ENCODE results near the gene PIPOX.

The PIPOX gene

GRCh38 chr17:29038085-29038795 is 4.7 kb upstream of the PIPOX start:
- H3K4me3 ChIP-seq (replicated peaks in 1 of 2; ENCODE audit: low read depth in 2 of 2, low read length in 2 of 2): no peak overlapping the region
- DNase-seq (ENCODE audit: low read depth in 2 of 2): no peak
- TF ChIP-seq CTCF (IDR thresholded peaks at IDR 0.05; ENCODE audit: low read depth, low read length): no peak

- DNase-seq (ENCODE audit: low read depth in 2 of 2): peak; percentile 78 to 93
These were observed 3.0 kb upstream of the PIPOX start for GRCh38 chr17:29039764-29040598.

GRCh38 chr17:29041091-29041490 is 1.9 kb upstream of the PIPOX start:
- DNase-seq (ENCODE audit: low read depth in 2 of 2): no peak
- no peak overlapping the region for H3K4me3 ChIP-seq (replicated peaks in 1 of 2; ENCODE audit: low read depth in 2 of 2, low read length in 2 of 2)
- TF ChIP-seq CTCF (IDR thresholded peaks at IDR 0.05; ENCODE audit: low read depth, low read length): no peak

More at GRCh38 chr17:29039764-29040598, 3.0 kb upstream of the PIPOX start:
- H3K4me3 ChIP-seq (replicated peaks in 1 of 2; ENCODE audit: low read depth in 2 of 2, low read length in 2 of 2): no peak overlapping the region
- TF ChIP-seq CTCF (IDR thresholded peaks at IDR 0.05; ENCODE audit: low read depth, low read length): no peak

- DNase-seq (ENCODE audit: low read depth in 2 of 2): no peak
- no peak overlapping the region for H3K4me3 ChIP-seq (replicated peaks in 1 of 2; ENCODE audit: low read depth in 2 of 2, low read length in 2 of 2)
- no peak for TF ChIP-seq CTCF (IDR thresholded peaks at IDR 0.05; ENCODE audit: low read depth, low read length)
These were observed 1.4 kb upstream of the PIPOX start for GRCh38 chr17:29041571-29041970.

- no peak overlapping the region for H3K4me3 ChIP-seq (replicated peaks in 1 of 2; ENCODE audit: low read depth in 2 of 2, low read length in 2 of 2)
- DNase-seq (ENCODE audit: low read depth in 2 of 2): no peak
- no peak for TF ChIP-seq CTCF (IDR thresholded peaks at IDR 0.05; ENCODE audit: low read depth, low read length)
These were observed 789 bp upstream of the PIPOX start for GRCh38 chr17:29042026-29042678.

GRCh38 chr17:29043539-29044145 is 701 bp downstream of the PIPOX start:
- no peak overlapping the region for H3K4me3 ChIP-seq (replicated peaks in 1 of 2; ENCODE audit: low read depth in 2 of 2, low read length in 2 of 2)
- TF ChIP-seq CTCF (IDR thresholded peaks at IDR 0.05; ENCODE audit: low read depth, low read length): no peak
- DNase-seq (ENCODE audit: low read depth in 2 of 2): no peak

Data from cardiac fibroblast (primary cell).